SK-N-SH (cell line): ENCODE results near the gene TSPAN14.

Source experiments
- CTCF ChIP-seq: fragments of 200-600 bp; sonication (generic); IDR thresholded peaks from 2 replicates; pipeline ENCODE4 v1.6.1; 2017; ENCODE audit warnings: antibody characterized with exemption, mild to moderate bottlenecking, moderate library complexity
- EP300 ChIP-seq, 2 experiments: IDR thresholded peaks; 2 replicates each; pipeline versions ENCODE4 v1.4.0 to v1.6.1; 2012; ENCODE audit warnings: borderline replicate concordance in 1 of 2, low read depth in 1 of 2, low read length in 1 of 2
- EZH2phosphoT487 ChIP-seq: fragments of 200-600 bp; sonication (generic); IDR thresholded peaks from 2 replicates; pipeline ENCODE4 v1.6.1; 2017; ENCODE audit warnings: low read depth, mixed run types, mild to moderate bottlenecking, antibody characterized with exemption, moderate library complexity, borderline replicate concordance
- JUND ChIP-seq: IDR thresholded peaks from 2 replicates; pipeline ENCODE4 v1.4.0; 2012
- MXI1 ChIP-seq: IDR thresholded peaks from 2 replicates; pipeline ENCODE4 v1.6.1; 2012; ENCODE audit warnings: mild to moderate bottlenecking, low read depth, low read length, improper control_type of control experiment
- NFIC ChIP-seq: IDR thresholded peaks from 2 replicates; pipeline ENCODE4 v1.4.0; 2012; ENCODE audit warnings: borderline replicate concordance
- RCOR1 ChIP-seq: fragments of 150-350 bp; IDR thresholded peaks from 2 replicates; pipeline ENCODE4 v1.6.1; 2017; ENCODE audit warnings: antibody characterized with exemption, low read length
- TCF12 ChIP-seq: IDR thresholded peaks from 2 replicates; pipeline ENCODE4 v1.4.0; 2012
- YY1 ChIP-seq: IDR thresholded peaks from 2 replicates; pipeline ENCODE4 v1.4.0; 2012; ENCODE audit warnings: low read depth, mild to moderate bottlenecking
- TF ChIP-seq, protein P1 (sequence below): IDR thresholded peaks from 2 replicates; pipeline ENCODE4; 2012

- TF ChIP-seq CTCF (no peak), JUND (no peak), EP300 (IDR thresholded peaks at IDR 0.05; ENCODE audit: borderline replicate concordance in 1 of 2, low read depth in 1 of 2, low read length in 1 of 2) (no peak), RCOR1 (no peak), TCF12 (no peak), MXI1 (no peak), YY1 (no peak), EZH2phosphoT487 (no peak), NFIC (no peak)
- TF ChIP-seq, protein P1, sequence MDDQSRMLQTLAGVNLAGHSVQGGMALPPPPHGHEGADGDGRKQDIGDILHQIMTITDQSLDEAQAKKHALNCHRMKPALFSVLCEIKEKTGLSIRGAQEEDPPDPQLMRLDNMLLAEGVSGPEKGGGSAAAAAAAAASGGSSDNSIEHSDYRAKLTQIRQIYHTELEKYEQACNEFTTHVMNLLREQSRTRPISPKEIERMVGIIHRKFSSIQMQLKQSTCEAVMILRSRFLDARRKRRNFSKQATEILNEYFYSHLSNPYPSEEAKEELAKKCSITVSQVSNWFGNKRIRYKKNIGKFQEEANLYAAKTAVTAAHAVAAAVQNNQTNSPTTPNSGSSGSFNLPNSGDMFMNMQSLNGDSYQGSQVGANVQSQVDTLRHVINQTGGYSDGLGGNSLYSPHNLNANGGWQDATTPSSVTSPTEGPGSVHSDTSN: no peak
Observed at GRCh38 chr10:80530251-80530650, 76.1 kb downstream of the TSPAN14 start.
